ENCODE results near the gene CKAP4. TPM values are rescaled to one million over a fixed set of nuclear protein-coding genes. Genes with fewer than 3 reads are reported as not detected.

CKAP4 gene
- total and polyA plus RNA-seq, 2 experiments from 2014 or later: 151 to 258 TPM

DNA sequence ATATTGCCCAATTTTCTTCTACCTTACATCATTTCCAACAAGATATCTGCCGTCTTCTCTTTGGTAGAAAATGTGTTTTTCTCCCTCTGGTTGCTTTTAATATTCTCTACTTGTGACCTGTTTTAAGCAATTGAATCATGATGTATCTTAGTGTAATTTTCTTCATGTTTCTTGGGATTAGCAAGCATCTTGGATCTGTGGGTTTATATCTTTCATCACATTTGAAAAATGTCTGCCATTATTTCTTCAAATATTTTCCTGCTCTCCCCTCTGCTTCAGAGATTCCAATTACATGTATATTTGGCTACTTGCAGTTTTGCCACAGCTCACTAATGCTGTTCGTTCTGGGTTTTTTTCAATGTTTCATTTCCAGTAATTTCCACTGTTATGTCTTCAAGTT lies 30.1 kb downstream of the CKAP4 start:
- no peaks in the 10 kb centered on the region for H3K36me3 ChIP-seq (replicated peaks; ENCODE audit: insufficient read depth, low read depth)
- no peaks in the 10 kb centered on the region for H3K27me3 ChIP-seq

DNA sequence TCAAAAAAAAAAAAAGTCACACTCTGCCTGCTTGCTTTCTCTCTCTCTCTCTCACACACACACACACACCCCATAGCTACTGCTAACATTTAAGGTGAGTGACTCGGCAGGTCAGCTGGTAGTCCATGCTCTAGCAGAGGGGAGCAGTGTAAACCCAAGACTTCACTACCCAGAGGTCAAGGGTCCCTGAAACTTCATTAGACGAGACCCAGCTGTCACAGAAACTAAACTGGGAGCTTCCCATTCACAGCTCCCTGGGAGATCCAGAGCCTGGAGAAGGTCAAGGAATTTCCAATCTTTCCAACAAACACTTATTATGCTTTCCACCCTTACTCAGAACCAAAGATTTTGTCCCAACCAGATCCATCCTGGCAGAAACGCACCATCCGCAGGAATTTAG lies 33.2 kb downstream of the CKAP4 start:
- no peak overlapping the region for H3K27ac ChIP-seq
- DNase-seq (ENCODE audit: low spot score): no peak
- H3K36me3 ChIP-seq (replicated peaks; ENCODE audit: insufficient read depth, low read depth): no peaks in the 10 kb centered on the region
- no peaks in the 10 kb centered on the region for H3K4me1 ChIP-seq (ENCODE audit: insufficient read depth)
- no peak overlapping the region for H3K4me3 ChIP-seq
- H2AFZ ChIP-seq: no peak overlapping the region
- H4K20me1 ChIP-seq (ENCODE audit: insufficient read depth, poor library complexity, severe bottlenecking): no peaks in the 10 kb centered on the region
- TF ChIP-seq EZH2phosphoT487 (IDR thresholded peaks at IDR 0.05; ENCODE audit: low read depth, severe bottlenecking, unreplicated experiment) (no peak), EZH2 (IDR thresholded peaks at IDR 0.05; ENCODE audit: borderline replicate concordance) (no peak), CTCF (IDR thresholded peaks at IDR 0.05; ENCODE audit: poor library complexity) (no peak)
- H3K4me2 ChIP-seq: no peak overlapping the region
- 72% methylated on average over 4 of the region's 4 CpGs for WGBS (ENCODE audit: low lambda C conversion rate, missing lambda C conversion rate)
- H3K9me3 ChIP-seq (ENCODE audit: low read depth): peaks cover 4% of the 10 kb centered on the region
- no peaks in the 10 kb centered on the region for H3K27me3 ChIP-seq
- no peaks in the 10 kb centered on the region for H3K79me2 ChIP-seq
- no peaks in the 10 kb centered on the region for H3K9me2 ChIP-seq (replicated peaks; ENCODE audit: insufficient read depth)

More for the DNA sequence above, 30.1 kb downstream of the CKAP4 start:
- Histone ChIP-seq H3K4me2 (no peak overlapping the region), H3K4me1 (ENCODE audit: insufficient read depth) (no peaks in the 10 kb centered on the region), H3K4me3 (no peak overlapping the region), H4K20me1 (ENCODE audit: insufficient read depth, poor library complexity, severe bottlenecking) (no peaks in the 10 kb centered on the region), H2AFZ (no peak overlapping the region), H3K9me2 (replicated peaks; ENCODE audit: insufficient read depth) (no peaks in the 10 kb centered on the region), H3K79me2 (no peaks in the 10 kb centered on the region), H3K9me3 (ENCODE audit: low read depth) (peaks cover 4% of the 10 kb centered on the region), H3K27ac (no peak overlapping the region)
- DNase-seq (ENCODE audit: low spot score): no peak
- no peak for TF ChIP-seq EZH2phosphoT487 (IDR thresholded peaks at IDR 0.05; ENCODE audit: low read depth, severe bottlenecking, unreplicated experiment)
- TF ChIP-seq EZH2 (IDR thresholded peaks at IDR 0.05; ENCODE audit: borderline replicate concordance): no peak
- TF ChIP-seq CTCF (IDR thresholded peaks at IDR 0.05; ENCODE audit: poor library complexity): no peak
- WGBS (ENCODE audit: low lambda C conversion rate, missing lambda C conversion rate): 93% methylated on average over 2 of the region's 2 CpGs

DNA sequence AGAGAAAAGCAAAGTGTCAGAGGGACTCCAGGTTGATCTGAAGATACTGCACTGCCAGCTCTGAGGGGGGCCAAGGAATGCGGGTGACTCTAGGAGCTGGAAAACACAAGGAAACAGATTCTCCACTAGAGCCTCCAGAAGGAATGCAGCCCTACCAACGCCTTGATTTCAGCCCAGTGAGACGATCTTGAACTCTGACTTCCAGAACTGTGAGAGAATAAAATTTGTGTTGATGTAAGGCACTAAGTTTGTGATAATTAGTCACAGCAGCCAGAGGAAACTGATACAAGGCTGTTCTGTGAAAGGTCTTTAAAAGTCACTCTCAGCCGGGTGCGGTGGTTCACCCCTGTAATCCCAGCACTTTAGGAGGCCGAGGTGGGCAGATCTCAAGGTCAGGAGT lies 34.2 kb downstream of the CKAP4 start:
- no peak overlapping the region for H2AFZ ChIP-seq
- H3K4me2 ChIP-seq: no peak overlapping the region
- no peaks in the 10 kb centered on the region for H4K20me1 ChIP-seq (ENCODE audit: insufficient read depth, poor library complexity, severe bottlenecking)
- WGBS (ENCODE audit: low lambda C conversion rate, missing lambda C conversion rate): 67% methylated on average over 6 of the region's 6 CpGs
- H3K36me3 ChIP-seq (replicated peaks; ENCODE audit: insufficient read depth, low read depth): no peaks in the 10 kb centered on the region
- H3K4me3 ChIP-seq: no peak overlapping the region
- no peak for DNase-seq (ENCODE audit: low spot score)
- H3K79me2 ChIP-seq: no peaks in the 10 kb centered on the region
- no peaks in the 10 kb centered on the region for H3K4me1 ChIP-seq (ENCODE audit: insufficient read depth)
- no peaks in the 10 kb centered on the region for H3K9me2 ChIP-seq (replicated peaks; ENCODE audit: insufficient read depth)
- peaks cover 4% of the 10 kb centered on the region for H3K9me3 ChIP-seq (ENCODE audit: low read depth)
- H3K27ac ChIP-seq: no peak overlapping the region
- TF ChIP-seq CTCF (IDR thresholded peaks at IDR 0.05; ENCODE audit: poor library complexity): no peak
- no peak for TF ChIP-seq EZH2 (IDR thresholded peaks at IDR 0.05; ENCODE audit: borderline replicate concordance)
- TF ChIP-seq EZH2phosphoT487 (IDR thresholded peaks at IDR 0.05; ENCODE audit: low read depth, severe bottlenecking, unreplicated experiment): no peak
- H3K27me3 ChIP-seq: no peaks in the 10 kb centered on the region

GRCh38 chr12:106211973-106212372 lies 35.8 kb downstream of the CKAP4 start:
- no peaks in the 10 kb centered on the region for H4K20me1 ChIP-seq (ENCODE audit: insufficient read depth, poor library complexity, severe bottlenecking)
- WGBS (ENCODE audit: low lambda C conversion rate, missing lambda C conversion rate): 62% methylated on average over 8 of the region's 8 CpGs

More at GRCh38 chr12:106211973-106212372, 35.8 kb downstream of the CKAP4 start:
- no peak overlapping the region for H3K4me2 ChIP-seq
- H3K27me3 ChIP-seq: no peaks in the 10 kb centered on the region
- no peaks in the 10 kb centered on the region for H3K9me2 ChIP-seq (replicated peaks; ENCODE audit: insufficient read depth)
- H3K79me2 ChIP-seq: no peaks in the 10 kb centered on the region
- no peak overlapping the region for H3K4me3 ChIP-seq
- H3K9me3 ChIP-seq (ENCODE audit: low read depth): no peaks in the 10 kb centered on the region
- TF ChIP-seq EZH2 (IDR thresholded peaks at IDR 0.05; ENCODE audit: borderline replicate concordance) (no peak), CTCF (IDR thresholded peaks at IDR 0.05; ENCODE audit: poor library complexity) (no peak), EZH2phosphoT487 (IDR thresholded peaks at IDR 0.05; ENCODE audit: low read depth, severe bottlenecking, unreplicated experiment) (no peak)
- no peaks in the 10 kb centered on the region for H3K4me1 ChIP-seq (ENCODE audit: insufficient read depth)
- H2AFZ ChIP-seq: no peak overlapping the region
- no peaks in the 10 kb centered on the region for H3K36me3 ChIP-seq (replicated peaks; ENCODE audit: insufficient read depth, low read depth)
- DNase-seq (ENCODE audit: low spot score): no peak
- no peak overlapping the region for H3K27ac ChIP-seq

Data from hepatocyte (in vitro differentiated cells).